Naive B cell (primary cell): ENCODE results near the gene HES1. TPM values are rescaled to one million over a fixed set of nuclear protein-coding genes. Genes with fewer than 3 reads are reported as not detected.
A peak's percentile ranks its signal among the peaks of the same experiment; 100 is the strongest.
"Not testable (repeated sequence)": the region's sequence is repeated elsewhere in the genome, so short reads cannot be mapped to it uniquely, and the experiment has no call there.

Experiments
- ATAC-seq, 2 donors: fragments of 150-1000 bp; cut with Tn5 transposase; 2 replicates each; pipeline ENCODE4 v1.10.0; 2021; ENCODE audit warnings: low read depth in 2 of 2, mild to moderate bottlenecking in 2 of 2, moderate library complexity in 2 of 2
- DNase-seq: peaks from one replicate; pipeline ENCODE4 v3.0.0; 2022
- H3K27ac Mint-ChIP-seq, 6 donors: one replicate each; pipeline ENCODE4 v1.8.0; 2020 to 2022; ENCODE audit warnings: mild to moderate bottlenecking in 6 of 6, mixed read lengths in 6 of 6, moderate library complexity in 5 of 6, inconsistent platforms in 2 of 6
- H3K27me3 Mint-ChIP-seq, 3 donors: one replicate each; pipeline ENCODE4 v1.8.0; 2021 to 2022; ENCODE audit warnings: mixed read lengths in 3 of 3, mild to moderate bottlenecking in 1 of 3
- H3K36me3 Mint-ChIP-seq, 2 donors: one replicate each; pipeline ENCODE4 v1.8.0; 2020 to 2022; ENCODE audit warnings: mixed read lengths in 2 of 2, inconsistent platforms in 1 of 2, mild to moderate bottlenecking in 1 of 2
- H3K4me1 Mint-ChIP-seq, 3 donors: one replicate each; pipeline ENCODE4 v1.8.0; 2020 to 2022; ENCODE audit warnings: mixed read lengths in 3 of 3, inconsistent platforms in 1 of 3, mild to moderate bottlenecking in 1 of 3, moderate library complexity in 1 of 3
- H3K4me3 Mint-ChIP-seq, 8 donors: one replicate each; pipeline ENCODE4 v1.8.0; 2020 to 2022; ENCODE audit warnings: mild to moderate bottlenecking in 8 of 8, mixed read lengths in 8 of 8, moderate library complexity in 8 of 8, inconsistent platforms in 2 of 8
- H3K9me3 Mint-ChIP-seq, 7 donors: one replicate each; pipeline ENCODE4 v1.8.0; 2020 to 2022; ENCODE audit warnings: mixed read lengths in 7 of 7, mild to moderate bottlenecking in 5 of 7, inconsistent platforms in 2 of 7, moderate library complexity in 1 of 7
- polyA plus RNA-seq, 6 donors: library from polyadenylated mRNA; unstranded; fragments of 300-500 nt; fragmentation: Illumina TruSeq; gene quantifications; one replicate each; pipeline ENCODE4 v1.2.3, GENCODE V29; 2021; ENCODE audit warnings: low read depth in 6 of 6

HES1 gene
- polyA plus RNA-seq, 6 donors from 2014 or later: 10.1 to 43.5 (median 25.4) TPM

- no peak for ATAC-seq
- Mint-ChIP-seq H3K4me1 (peaks cover 39 to 45% (median 41%) of the 10 kb centered on the region in 3 donors), H3K27ac (peak overlapping the region in 1 of 6 donors; percentile 67), H3K9me3 (no peaks in the 10 kb centered on the region), H3K27me3 (peaks cover 0 to 6% (median 4%) of the 10 kb centered on the region in 3 donors), H3K4me3 (no peak overlapping the region), H3K36me3 (peaks cover 0 to 9% of the 10 kb centered on the region in 2 donors)
- no peak for DNase-seq
Measured at GRCh38 chr3:194124193-194124592, 11.8 kb upstream of the HES1 start.

DNA sequence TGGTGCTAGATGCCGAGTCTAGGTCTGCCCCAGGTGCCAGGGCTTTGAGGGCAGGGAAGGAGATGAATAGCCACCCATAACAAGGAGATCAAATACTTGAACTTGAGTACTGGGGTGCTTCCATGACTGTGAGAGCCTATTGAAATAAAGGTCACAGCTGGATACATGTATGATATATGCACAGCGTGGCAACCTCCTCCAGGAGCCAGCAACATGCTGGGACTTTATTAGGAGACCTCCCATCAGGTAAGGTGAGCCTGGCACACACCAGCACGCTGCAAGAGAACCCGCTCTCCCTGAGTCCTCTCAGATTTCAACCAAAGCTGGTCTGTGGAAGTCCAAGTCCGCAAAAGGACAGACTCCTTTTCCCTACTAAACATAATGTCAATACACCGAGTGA is 10.5 kb upstream of the HES1 start:
- peaks cover 0 to 6% (median 0%) of the 10 kb centered on the region in 3 donors for H3K27me3 Mint-ChIP-seq
- ATAC-seq (no peak), DNase-seq (no peak)
- H3K27ac Mint-ChIP-seq: peak overlapping the region in 2 of 6 donors; percentile 15 to 56
- H3K4me3 Mint-ChIP-seq: no peak overlapping the region
- no peaks in the 10 kb centered on the region for H3K9me3 Mint-ChIP-seq
- peaks cover 34 to 42% (median 36%) of the 10 kb centered on the region in 3 donors for H3K4me1 Mint-ChIP-seq
- peaks cover 0 to 9% of the 10 kb centered on the region in 2 donors for H3K36me3 Mint-ChIP-seq

DNA sequence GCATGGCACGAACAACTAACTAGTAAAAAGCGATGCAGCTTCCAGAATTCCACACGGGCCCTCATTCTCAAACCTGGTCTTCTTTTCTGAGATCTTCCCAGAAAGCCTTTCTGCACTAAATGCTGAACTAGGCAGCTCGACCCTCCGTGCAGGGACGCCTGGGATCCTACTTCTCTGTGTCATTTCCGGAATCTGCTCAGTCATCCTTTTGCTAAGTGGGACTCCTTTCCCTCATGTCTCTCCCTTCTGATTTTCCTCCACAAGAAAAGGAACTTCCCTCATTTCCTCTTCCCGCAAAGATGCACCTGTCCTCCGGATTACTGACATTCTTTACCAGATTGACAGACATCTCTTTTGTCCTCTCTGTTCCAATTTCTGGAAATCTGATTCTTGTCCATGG is 9.2 kb upstream of the HES1 start:
- ATAC-seq: no peak
- DNase-seq: no peak
- H3K4me1 Mint-ChIP-seq: peaks cover 33 to 41% (median 36%) of the 10 kb centered on the region in 3 donors
- peak overlapping the region in 1 of 8 donors; percentile 16 for H3K4me3 Mint-ChIP-seq
- peak overlapping the region in 1 of 6 donors; percentile 54 for H3K27ac Mint-ChIP-seq
- H3K9me3 Mint-ChIP-seq: no peaks in the 10 kb centered on the region
- H3K36me3 Mint-ChIP-seq: peaks cover 0 to 9% of the 10 kb centered on the region in 2 donors
- peaks cover 0 to 6% (median 0%) of the 10 kb centered on the region in 3 donors for H3K27me3 Mint-ChIP-seq

- Mint-ChIP-seq H3K27me3 (peaks cover 0 to 6% (median 0%) of the 10 kb centered on the region in 3 donors), H3K9me3 (no peaks in the 10 kb centered on the region), H3K4me3 (peak overlapping the region in 1 of 8 donors; percentile 56), H3K4me1 (peaks cover 40 to 46% (median 45%) of the 10 kb centered on the region in 3 donors), H3K27ac (peak overlapping the region in 3 of 6 donors; percentile 43 to 67 (median 51)), H3K36me3 (peaks cover 0 to 9% of the 10 kb centered on the region in 2 donors)
- no peak for ATAC-seq
- no peak for DNase-seq
Measured at GRCh38 chr3:194128202-194128918, 7.6 kb upstream of the HES1 start.

DNA sequence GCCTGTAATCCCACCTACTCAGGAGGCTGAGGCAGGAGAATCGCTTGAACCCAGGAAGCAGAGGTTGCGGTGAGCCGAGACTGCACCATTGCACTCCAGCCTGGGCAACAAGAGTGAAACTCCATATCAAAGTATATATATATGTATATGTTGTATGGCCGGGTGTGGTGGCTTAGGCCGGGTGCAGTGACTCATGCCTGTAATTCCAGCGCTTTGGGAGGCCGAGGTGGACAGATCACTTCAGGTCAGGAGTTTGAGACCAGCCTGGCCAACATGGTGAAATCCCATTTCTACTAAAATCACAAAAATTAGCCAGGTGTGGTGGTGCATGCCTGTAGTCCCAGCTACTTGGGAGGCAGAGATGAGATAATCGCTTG is 7.0 kb upstream of the HES1 start:
- H3K36me3 Mint-ChIP-seq, H3K27ac Mint-ChIP-seq, ATAC-seq, H3K4me3 Mint-ChIP-seq, H3K9me3 Mint-ChIP-seq, DNase-seq, H3K27me3 Mint-ChIP-seq: not testable (repeated sequence)
- H3K4me1 Mint-ChIP-seq: peaks cover 45 to 51% (median 50%) of the 10 kb centered on the region in 3 donors

DNA sequence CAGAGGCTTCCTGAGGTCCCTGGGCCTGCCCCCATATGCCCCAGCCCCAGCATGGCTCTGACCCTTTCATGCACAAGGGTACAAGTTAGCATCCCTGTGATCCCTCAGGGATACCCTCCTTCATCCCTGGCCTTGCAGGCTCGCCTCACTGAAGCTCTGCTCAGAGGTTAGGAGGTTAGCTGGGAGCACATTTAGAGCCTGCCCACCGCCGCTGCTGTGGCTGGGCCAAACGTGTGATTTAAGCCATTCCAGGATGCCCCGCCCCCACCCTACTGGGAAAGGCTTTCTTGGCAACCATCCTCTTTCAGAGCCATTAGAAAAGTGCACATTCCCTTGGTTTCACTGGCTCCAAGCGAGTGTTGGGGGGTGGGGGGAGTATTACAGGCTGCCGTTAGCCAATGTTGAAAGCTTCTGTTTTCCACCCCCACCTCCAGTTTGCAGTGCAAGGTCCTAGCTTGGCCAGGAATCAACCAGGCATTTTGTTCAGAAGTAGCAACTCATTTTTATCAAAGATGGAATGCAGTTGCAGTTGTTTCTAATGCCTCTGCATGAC is 6.3 kb upstream of the HES1 start:
- Mint-ChIP-seq H3K27me3 (peaks cover 0 to 6% (median 0%) of the 10 kb centered on the region in 3 donors), H3K4me3 (peak overlapping the region in 3 of 8 donors; percentile 22 to 75 (median 37)), H3K27ac (peak overlapping the region in 3 of 6 donors; percentile 92 to 97 (median 96)), H3K9me3 (no peaks in the 10 kb centered on the region), H3K4me1 (peaks cover 45 to 51% (median 50%) of the 10 kb centered on the region in 3 donors), H3K36me3 (peaks cover 0 to 9% of the 10 kb centered on the region in 2 donors)
- DNase-seq (no peak), ATAC-seq (no peak)

GRCh38 chr3:194130188-194130587 is 5.8 kb upstream of the HES1 start:
- Mint-ChIP-seq H3K27me3 (peaks cover 0 to 6% (median 0%) of the 10 kb centered on the region in 3 donors), H3K4me3 (peak overlapping the region in 6 of 8 donors; percentile 12 to 82 (median 63)), H3K4me1 (peaks cover 49 to 57% (median 52%) of the 10 kb centered on the region in 3 donors), H3K27ac (peak overlapping the region; percentile 6 to 97 (median 92)), H3K9me3 (no peaks in the 10 kb centered on the region), H3K36me3 (peaks cover 0 to 9% of the 10 kb centered on the region in 2 donors)
- no peak for DNase-seq
- ATAC-seq: no peak

DNA sequence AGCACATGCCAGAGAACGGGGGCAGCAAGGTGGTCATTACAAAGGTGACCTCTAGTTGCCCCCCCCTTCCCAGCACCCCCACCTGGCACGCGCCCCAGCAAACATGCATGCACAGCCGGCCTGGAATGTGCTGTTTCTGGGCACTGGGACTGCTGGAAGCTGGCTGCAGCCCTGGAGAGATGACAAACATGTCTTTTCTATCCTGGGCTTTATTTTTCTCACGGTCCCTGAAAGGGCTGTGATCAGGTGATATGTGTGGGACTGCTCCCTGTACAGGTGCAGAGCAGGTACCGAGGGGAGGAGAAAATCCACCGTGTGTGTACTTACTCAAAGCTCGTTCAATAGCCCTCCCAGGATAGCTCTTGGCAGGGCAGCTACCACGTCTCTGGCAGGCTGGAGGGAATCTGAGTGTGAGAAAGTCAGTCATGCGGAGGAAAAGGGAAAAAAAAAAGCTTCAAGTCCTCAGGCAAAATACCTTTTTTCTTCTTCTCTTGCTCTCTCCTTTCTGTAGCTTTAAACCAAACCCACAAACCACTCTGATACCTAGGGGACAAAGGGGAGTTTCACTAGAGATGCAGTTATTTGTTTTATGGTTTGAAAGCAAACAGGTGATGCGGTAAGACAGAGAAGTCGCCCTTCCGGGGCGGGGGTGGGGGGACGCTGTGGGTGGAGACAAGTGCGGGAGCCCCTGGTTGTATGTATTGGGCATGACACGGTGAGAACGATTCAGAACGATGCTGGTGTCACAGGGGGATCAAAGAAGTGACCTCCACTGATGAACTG is 5.0 kb upstream of the HES1 start:
- Mint-ChIP-seq H3K36me3 (peaks cover 0 to 9% of the 10 kb centered on the region in 2 donors), H3K27me3 (peaks cover 0 to 6% (median 0%) of the 10 kb centered on the region in 3 donors), H3K9me3 (no peaks in the 10 kb centered on the region), H3K27ac (peak overlapping the region; percentile 18 to 98 (median 94)), H3K4me1 (peaks cover 55 to 61% (median 57%) of the 10 kb centered on the region in 3 donors), H3K4me3 (peak overlapping the region; percentile 33 to 85 (median 72))
- ATAC-seq (peak; percentile 52 to 55), DNase-seq (peak; percentile 83)

DNA sequence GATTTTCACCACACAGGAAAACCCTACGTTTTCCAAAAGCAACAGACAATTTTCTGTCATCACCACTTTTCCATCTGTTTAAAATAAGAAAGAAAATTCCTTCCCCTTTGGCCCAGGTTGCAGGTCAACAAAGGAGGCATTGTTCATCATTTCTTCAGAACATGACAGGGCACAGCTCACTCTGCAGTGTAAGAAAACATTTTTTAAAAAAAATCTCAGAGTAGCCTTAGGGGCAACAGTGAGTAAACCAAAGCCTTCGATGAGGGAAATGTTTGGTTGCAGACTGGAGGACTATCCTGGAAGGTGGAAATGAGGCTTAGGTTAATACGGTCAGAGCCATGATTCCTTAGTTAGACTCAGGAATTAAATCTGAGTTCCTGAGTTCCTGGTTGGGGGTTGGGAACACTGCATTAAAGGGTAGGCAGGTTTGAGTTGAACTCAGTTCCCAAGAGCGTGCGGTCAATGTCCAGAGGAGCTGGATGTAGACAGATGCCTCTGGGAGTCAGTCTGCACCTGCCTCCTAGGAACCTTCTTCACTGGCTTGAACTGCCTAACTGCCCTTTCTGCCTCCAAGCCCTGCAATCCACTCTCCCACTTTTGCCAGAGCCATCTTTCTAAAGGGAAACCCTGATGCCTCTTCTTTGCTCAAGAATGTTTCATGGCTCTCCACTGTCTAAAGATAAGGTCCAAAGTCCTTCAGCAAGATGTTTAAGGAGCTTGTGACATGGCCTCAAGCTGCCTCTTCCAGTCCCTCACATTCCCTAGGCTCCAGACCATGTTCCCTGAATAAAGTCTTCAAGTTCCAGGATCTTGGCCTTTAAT is 3.3 kb upstream of the HES1 start:
- H3K36me3 Mint-ChIP-seq: peaks cover 0 to 8% of the 10 kb centered on the region in 2 donors
- peaks cover 63 to 76% (median 68%) of the 10 kb centered on the region in 3 donors for H3K4me1 Mint-ChIP-seq
- DNase-seq (peak; percentile 9), ATAC-seq (no peak)
- peaks cover 0 to 4% (median 0%) of the 10 kb centered on the region in 7 donors for H3K9me3 Mint-ChIP-seq
- H3K27ac Mint-ChIP-seq: peak overlapping the region; percentile 97 to 100 (median 100)
- no peaks in the 10 kb centered on the region for H3K27me3 Mint-ChIP-seq
- H3K4me3 Mint-ChIP-seq: peak overlapping the region; percentile 53 to 92 (median 84)

DNA sequence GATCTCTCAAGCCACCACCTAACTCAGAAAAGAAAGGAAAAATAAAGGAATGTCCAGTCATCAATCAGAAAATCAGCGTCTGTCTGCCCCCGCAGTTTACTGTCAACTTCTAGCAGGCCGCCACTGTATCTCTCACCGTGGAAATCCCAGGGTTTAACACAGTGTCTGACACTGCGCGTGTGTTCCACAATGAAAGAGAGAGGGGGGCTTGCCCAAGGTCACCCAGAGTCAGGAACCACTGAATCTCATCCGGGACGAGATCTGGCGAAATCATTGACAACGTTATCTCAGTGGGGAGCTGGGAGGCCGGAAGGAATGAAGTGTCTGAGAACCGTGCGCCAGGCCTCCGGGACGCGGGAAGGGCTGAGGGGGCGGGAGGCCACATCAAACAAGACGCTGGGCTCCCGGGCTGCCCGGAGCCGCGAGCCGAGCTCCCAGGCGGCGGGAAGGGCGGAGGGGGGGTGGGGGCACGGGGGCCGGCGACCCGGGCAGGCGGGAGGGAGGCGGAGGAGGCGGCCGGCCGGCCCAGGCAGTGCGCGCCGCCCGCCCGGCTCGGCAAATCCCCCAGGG is 2.2 kb upstream of the HES1 start:
- Mint-ChIP-seq H3K27ac (peak overlapping the region; percentile 97 to 100 (median 100)), H3K36me3 (no peaks in the 10 kb centered on the region), H3K9me3 (peaks cover 0 to 4% (median 0%) of the 10 kb centered on the region in 7 donors), H3K4me1 (peaks cover 59 to 69% (median 67%) of the 10 kb centered on the region in 3 donors), H3K4me3 (peak overlapping the region; percentile 80 to 96 (median 91)), H3K27me3 (no peaks in the 10 kb centered on the region)
- DNase-seq: no peak
- ATAC-seq: no peak

DNA sequence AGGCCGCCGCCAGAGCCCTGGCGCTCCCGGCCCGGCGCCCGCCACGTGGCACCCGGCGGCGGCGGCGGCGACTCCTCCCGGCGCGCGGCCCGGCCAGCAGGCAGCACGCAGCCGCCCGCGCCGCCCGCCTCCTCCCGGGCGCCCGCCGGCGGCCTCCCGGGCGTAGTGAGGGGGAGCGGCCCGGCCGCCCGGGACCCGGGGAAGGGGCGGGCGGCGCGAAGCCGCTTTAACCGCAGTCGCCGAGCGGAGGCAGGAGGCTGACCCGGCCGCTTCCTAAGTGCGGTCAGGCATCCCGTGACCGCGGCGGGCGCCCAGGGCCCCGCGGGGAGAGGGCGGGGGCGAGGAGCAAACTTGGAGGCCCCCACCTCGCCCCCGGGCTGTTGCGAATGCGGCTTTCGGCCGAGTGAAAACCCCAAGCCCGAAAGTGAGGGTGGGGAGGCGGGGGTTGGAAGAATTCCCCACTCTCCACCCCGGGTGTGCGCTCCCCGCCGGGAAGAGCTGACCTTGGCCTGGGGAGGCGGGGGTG is 1.7 kb upstream of the HES1 start:
- Mint-ChIP-seq H3K9me3 (peaks cover 0 to 4% (median 0%) of the 10 kb centered on the region in 7 donors), H3K27ac (peak overlapping the region in 5 of 6 donors; percentile 97 to 100 (median 100)), H3K36me3 (no peaks in the 10 kb centered on the region), H3K4me1 (peaks cover 59 to 74% (median 70%) of the 10 kb centered on the region in 3 donors), H3K27me3 (peaks cover 0 to 5% (median 0%) of the 10 kb centered on the region in 3 donors), H3K4me3 (peak overlapping the region; percentile 89 to 98 (median 95))
- ATAC-seq (peak; percentile 8 to 9), DNase-seq (peak; percentile 82)
